Karpas-422 (cell line): ENCODE measurements around the gene ALPL. TPM values are rescaled to one million over a fixed set of nuclear protein-coding genes. Genes with fewer than 3 reads are reported as not detected.

Experiments used
- DNase-seq: peaks from one replicate; pipeline ENCODE4 v3.0.0-alpha.2; 2015
- H2AFZ ChIP-seq: fragments of 200-600 bp; sonication (generic); 2 replicates; pipeline ENCODE4 v1.6.1; 2014; ENCODE audit warnings: antibody characterized with exemption, low read length, mixed read lengths
- H3K27ac ChIP-seq: fragments of 200-600 bp; sonication (generic); 2 replicates; pipeline ENCODE4 v1.5.1; 2014; ENCODE audit warnings: mild to moderate bottlenecking, low read length, moderate library complexity
- H3K27me3 ChIP-seq: fragments of 200-600 bp; sonication (generic); 2 replicates; pipeline ENCODE4 v1.6.1; 2014; ENCODE audit warnings: low read length, mixed read lengths
- H3K36me3 ChIP-seq: fragments of 200-600 bp; sonication (generic); 2 replicates; pipeline ENCODE4 v1.6.1; 2014; ENCODE audit warnings: low read length, mixed read lengths; ENCODE audit not compliant: insufficient read depth
- H3K4me1 ChIP-seq: fragments of 200-600 bp; sonication (generic); 2 replicates; pipeline ENCODE4 v1.6.1; 2014; ENCODE audit warnings: mild to moderate bottlenecking, low read length, mixed read lengths
- H3K4me2 ChIP-seq: fragments of 200-600 bp; sonication (generic); 2 replicates; pipeline ENCODE4 v1.6.1; 2014; ENCODE audit warnings: low read length, low read depth, mild to moderate bottlenecking; ENCODE audit not compliant: poor library complexity, severe bottlenecking
- H3K4me3 ChIP-seq: fragments of 200-600 bp; sonication (generic); 2 replicates; pipeline ENCODE4 v1.5.1; 2014; ENCODE audit warnings: mild to moderate bottlenecking, antibody characterized with exemption, low read length, mixed read lengths
- H3K79me2 ChIP-seq: fragments of 200-600 bp; sonication (generic); 2 replicates; pipeline ENCODE4 v1.6.1; 2014; ENCODE audit warnings: mild to moderate bottlenecking, low read length, mixed read lengths
- H3K9ac ChIP-seq: fragments of 200-600 bp; sonication (generic); 2 replicates; pipeline ENCODE4 v1.6.0; 2014; ENCODE audit warnings: low read length
- H3K9me2 ChIP-seq: fragments of 200-600 bp; sonication (generic), shearing (Covaris generic); replicated peaks from 2 replicates; pipeline ENCODE4 v1.6.0; 2014; ENCODE audit warnings: mild to moderate bottlenecking, low read length, moderate library complexity; ENCODE audit not compliant: insufficient read depth
- H3K9me3 ChIP-seq: fragments of 300-700, 200-600 bp; sonication (generic); 2 replicates; pipeline ENCODE4 v1.6.1; 2014; ENCODE audit warnings: low read length, mixed read lengths
- H4K20me1 ChIP-seq: fragments of 200-600 bp; sonication (generic); 2 replicates; pipeline ENCODE4 v1.6.1; 2014; ENCODE audit warnings: mild to moderate bottlenecking, antibody characterized with exemption, low read length, low read depth; ENCODE audit not compliant: insufficient read depth
- total RNA-seq: library from RNA; depleted of rRNA; stranded (reverse); fragments of >200 nt; shearing (Covaris generic); gene quantifications from 2 replicates; pipeline ENCODE4 v1.2.3, GENCODE V29; 2014; ENCODE audit warnings: low replicate concordance

ALPL gene
- total RNA-seq, 1 experiment from 2014 or later = not detected

- Histone ChIP-seq H3K9ac (no peak overlapping the region), H3K9me2 (no peaks in the 10 kb centered on the region), H4K20me1 (no peaks in the 10 kb centered on the region), H3K27ac (no peak overlapping the region), H2AFZ (no peak overlapping the region), H3K4me1 (peaks cover 50% of the 10 kb centered on the region), H3K36me3 (no peaks in the 10 kb centered on the region), H3K79me2 (no peaks in the 10 kb centered on the region), H3K4me2 (no peak overlapping the region), H3K9me3 (no peaks in the 10 kb centered on the region), H3K27me3 (no peaks in the 10 kb centered on the region), H3K4me3 (no peak overlapping the region)
- no peak for DNase-seq
Observed at GRCh38 chr1:21530368-21531016, 21.3 kb downstream of the ALPL start.

GRCh38 chr1:21531241-21531640 lies 22.0 kb downstream of the ALPL start:
- no peak overlapping the region for H2AFZ ChIP-seq
- no peaks in the 10 kb centered on the region for H3K9me2 ChIP-seq
- no peaks in the 10 kb centered on the region for H3K9me3 ChIP-seq
- H3K4me1 ChIP-seq = peaks cover 50% of the 10 kb centered on the region
- H3K79me2 ChIP-seq = no peaks in the 10 kb centered on the region
- H3K9ac ChIP-seq = 0 out of 2 replicates have a peak overlapping the region, but pooled peaks have one; percentile 18
- H3K27ac ChIP-seq = no peak overlapping the region
- H3K36me3 ChIP-seq = no peaks in the 10 kb centered on the region
- H3K4me3 ChIP-seq = no peak overlapping the region
- no peak for DNase-seq
- H3K27me3 ChIP-seq = no peaks in the 10 kb centered on the region
- no peak overlapping the region for H3K4me2 ChIP-seq
- H4K20me1 ChIP-seq = no peaks in the 10 kb centered on the region

GRCh38 chr1:21532496-21532895 lies 23.3 kb downstream of the ALPL start:
- Histone ChIP-seq H3K9ac (no peak overlapping the region), H3K4me1 (peaks cover 52% of the 10 kb centered on the region), H3K79me2 (no peaks in the 10 kb centered on the region), H3K36me3 (no peaks in the 10 kb centered on the region), H2AFZ (no peak overlapping the region), H3K9me3 (no peaks in the 10 kb centered on the region), H3K9me2 (no peaks in the 10 kb centered on the region), H3K27ac (no peak overlapping the region), H3K27me3 (no peaks in the 10 kb centered on the region), H3K4me2 (no peak overlapping the region), H4K20me1 (no peaks in the 10 kb centered on the region), H3K4me3 (no peak overlapping the region)
- DNase-seq = no peak

GRCh38 chr1:21532992-21533534 lies 23.8 kb downstream of the ALPL start:
- H2AFZ ChIP-seq = no peak overlapping the region

GRCh38 chr1:21534146-21534545 lies 24.9 kb downstream of the ALPL start:
- peaks cover 52% of the 10 kb centered on the region for H3K4me1 ChIP-seq
- no peaks in the 10 kb centered on the region for H3K9me3 ChIP-seq
- peak overlapping the region; percentile 84 for H3K27ac ChIP-seq
- H3K9me2 ChIP-seq = no peaks in the 10 kb centered on the region
- DNase-seq = peak; percentile 77
- no peaks in the 10 kb centered on the region for H3K36me3 ChIP-seq
- peak overlapping the region; percentile 61 for H3K9ac ChIP-seq
- no peaks in the 10 kb centered on the region for H3K27me3 ChIP-seq
- H4K20me1 ChIP-seq = no peaks in the 10 kb centered on the region
- peak overlapping the region; percentile 78 for H3K4me2 ChIP-seq
- H2AFZ ChIP-seq = no peak overlapping the region
- peak overlapping the region; percentile 43 for H3K4me3 ChIP-seq
- no peaks in the 10 kb centered on the region for H3K79me2 ChIP-seq

More at GRCh38 chr1:21532992-21533534, 23.8 kb downstream of the ALPL start:
- Histone ChIP-seq H3K4me2 (no peak overlapping the region), H3K9me2 (no peaks in the 10 kb centered on the region), H3K9me3 (no peaks in the 10 kb centered on the region), H3K4me1 (peaks cover 52% of the 10 kb centered on the region), H3K4me3 (no peak overlapping the region), H3K9ac (no peak overlapping the region), H4K20me1 (no peaks in the 10 kb centered on the region), H3K79me2 (no peaks in the 10 kb centered on the region), H3K27ac (no peak overlapping the region), H3K36me3 (no peaks in the 10 kb centered on the region), H3K27me3 (no peaks in the 10 kb centered on the region)
- no peak for DNase-seq

GRCh38 chr1:21534674-21535378 lies 25.6 kb downstream of the ALPL start:
- Histone ChIP-seq H3K4me2 (peak overlapping the region; percentile 78), H3K9ac (peak overlapping the region; percentile 61), H3K27ac (peak overlapping the region; percentile 84), H3K4me3 (peak overlapping the region; percentile 43), H4K20me1 (no peaks in the 10 kb centered on the region), H3K9me2 (no peaks in the 10 kb centered on the region), H2AFZ (no peak overlapping the region), H3K4me1 (peaks cover 52% of the 10 kb centered on the region), H3K9me3 (no peaks in the 10 kb centered on the region), H3K36me3 (no peaks in the 10 kb centered on the region), H3K27me3 (no peaks in the 10 kb centered on the region), H3K79me2 (no peaks in the 10 kb centered on the region)
- DNase-seq = peak; percentile 90

- Histone ChIP-seq H3K27ac (no peak overlapping the region), H3K4me3 (no peak overlapping the region), H2AFZ (no peak overlapping the region), H3K9ac (no peak overlapping the region), H3K27me3 (no peaks in the 10 kb centered on the region), H4K20me1 (no peaks in the 10 kb centered on the region), H3K9me3 (no peaks in the 10 kb centered on the region), H3K36me3 (no peaks in the 10 kb centered on the region), H3K9me2 (no peaks in the 10 kb centered on the region), H3K4me2 (no peak overlapping the region), H3K4me1 (peaks cover 50% of the 10 kb centered on the region), H3K79me2 (no peaks in the 10 kb centered on the region)
- no peak for DNase-seq
Observed at GRCh38 chr1:21536218-21536617, 27.0 kb downstream of the ALPL start.

- H2AFZ ChIP-seq = no peak overlapping the region
- peaks cover 42% of the 10 kb centered on the region for H3K4me1 ChIP-seq
- no peak overlapping the region for H3K4me2 ChIP-seq
- H3K36me3 ChIP-seq = no peaks in the 10 kb centered on the region
- no peak overlapping the region for H3K9ac ChIP-seq
- no peaks in the 10 kb centered on the region for H3K27me3 ChIP-seq
- H4K20me1 ChIP-seq = no peaks in the 10 kb centered on the region
- no peak for DNase-seq
- H3K27ac ChIP-seq = no peak overlapping the region
- no peaks in the 10 kb centered on the region for H3K9me3 ChIP-seq
- no peaks in the 10 kb centered on the region for H3K79me2 ChIP-seq
- H3K4me3 ChIP-seq = no peak overlapping the region
- no peaks in the 10 kb centered on the region for H3K9me2 ChIP-seq
Observed at GRCh38 chr1:21537511-21537931, 28.3 kb downstream of the ALPL start.
